Measurements from ENCODE around the gene RNF169. TPM values are rescaled to one million over a fixed set of nuclear protein-coding genes. Genes with fewer than 3 reads are reported as not detected.
A peak's percentile ranks its signal among the peaks of the same experiment; 100 is the strongest.

Gene RNF169
- total RNA-seq, 1 experiment from 2014 or later, result 28.0 TPM

DNA sequence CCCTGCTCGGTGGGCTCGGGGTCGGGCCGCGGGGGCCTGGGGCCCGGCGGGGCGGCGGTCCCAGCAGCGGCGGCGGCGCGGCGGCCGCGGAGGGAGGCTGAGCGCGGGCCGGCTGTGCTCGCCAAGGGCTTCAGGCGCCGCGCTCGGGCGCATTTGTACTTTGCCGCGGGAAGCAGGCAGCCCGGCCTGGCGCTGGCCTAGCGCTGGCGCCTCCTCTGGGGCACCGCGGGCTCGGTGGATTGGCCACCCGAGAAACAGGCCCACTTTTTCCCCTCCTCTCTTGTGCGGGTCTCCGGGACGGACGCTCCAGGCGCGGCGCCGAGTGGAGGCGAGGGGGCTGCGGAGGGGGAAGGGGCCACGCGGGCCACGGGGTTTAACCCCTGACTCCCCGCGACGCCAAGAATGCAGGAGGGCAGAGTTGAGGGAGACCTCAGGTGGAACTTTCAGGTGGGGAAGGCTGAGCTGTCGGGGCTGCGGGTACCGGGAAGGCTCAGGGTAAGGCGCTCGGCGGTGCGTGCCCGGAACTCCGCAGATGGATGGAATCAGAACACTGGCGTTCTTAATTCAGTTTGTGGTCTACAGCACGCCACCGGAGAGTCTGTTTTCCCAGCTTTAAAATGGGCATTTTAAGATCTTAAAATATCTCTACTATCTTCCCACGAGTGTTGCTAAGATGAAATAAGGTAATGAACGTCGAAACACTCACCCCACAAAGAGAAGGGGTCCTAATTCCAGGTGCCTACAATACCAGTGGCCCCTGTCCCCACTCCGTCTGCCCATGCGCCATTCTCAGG, 17.2 kb upstream of the RNF169 start, which contains the start of gene CHRDL2:
TSS of gene CHRDL2 (minus strand) at position 126 of the 794 bp plus-strand sequence. CDS start 538 bp downstream, outside the sequence.
- H3K36me3 Mint-ChIP-seq (ENCODE audit: insufficient read depth, unreplicated experiment), result no peaks in the 10 kb centered on the region
- H3K4me1 Mint-ChIP-seq (ENCODE audit: low read depth, unreplicated experiment), result peaks cover 21% of the 10 kb centered on the region
- ChIA-PET POLR2A (no interaction called here), CTCF (interaction anchor here (0.8 to 2.1 kb wide), 3 partner anchors 21 to 96 kb away, joined by 3 to 10 read pairs (median 3); no protein-coding TSS in a partner anchor)
- no peaks in the 10 kb centered on the region for H3K9me3 Mint-ChIP-seq (ENCODE audit: unreplicated experiment)
- BruUV-seq (replicated peaks), result no TSS peak
- H3K4me3 Mint-ChIP-seq (ENCODE audit: unreplicated experiment), result peak within 1 kb of the TSS; percentile 75
- peak within 1 kb of the TSS; percentile 49 for H3K4me3 ChIP-seq (ENCODE audit: low read depth, low read length)
- H3K27me3 ChIP-seq (replicated peaks; ENCODE audit: control insufficient read depth, insufficient read depth, low read length), result no peaks in the 10 kb centered on the region
- H3K27ac Mint-ChIP-seq (ENCODE audit: unreplicated experiment), result no peak within 1 kb of the TSS
- TF ChIP-seq, protein P1, sequence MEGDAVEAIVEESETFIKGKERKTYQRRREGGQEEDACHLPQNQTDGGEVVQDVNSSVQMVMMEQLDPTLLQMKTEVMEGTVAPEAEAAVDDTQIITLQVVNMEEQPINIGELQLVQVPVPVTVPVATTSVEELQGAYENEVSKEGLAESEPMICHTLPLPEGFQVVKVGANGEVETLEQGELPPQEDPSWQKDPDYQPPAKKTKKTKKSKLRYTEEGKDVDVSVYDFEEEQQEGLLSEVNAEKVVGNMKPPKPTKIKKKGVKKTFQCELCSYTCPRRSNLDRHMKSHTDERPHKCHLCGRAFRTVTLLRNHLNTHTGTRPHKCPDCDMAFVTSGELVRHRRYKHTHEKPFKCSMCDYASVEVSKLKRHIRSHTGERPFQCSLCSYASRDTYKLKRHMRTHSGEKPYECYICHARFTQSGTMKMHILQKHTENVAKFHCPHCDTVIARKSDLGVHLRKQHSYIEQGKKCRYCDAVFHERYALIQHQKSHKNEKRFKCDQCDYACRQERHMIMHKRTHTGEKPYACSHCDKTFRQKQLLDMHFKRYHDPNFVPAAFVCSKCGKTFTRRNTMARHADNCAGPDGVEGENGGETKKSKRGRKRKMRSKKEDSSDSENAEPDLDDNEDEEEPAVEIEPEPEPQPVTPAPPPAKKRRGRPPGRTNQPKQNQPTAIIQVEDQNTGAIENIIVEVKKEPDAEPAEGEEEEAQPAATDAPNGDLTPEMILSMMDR (IDR thresholded peaks at IDR 0.05; ENCODE audit: insufficient read depth in 1 of 2, low read depth in 1 of 2, low read length in 1 of 2, severe bottlenecking in 1 of 2, unreplicated experiment in 1 of 2), result peak in 1 of 2 experiments; percentile 20
- peaks cover 13% of the 10 kb centered on the region for H3K4me1 ChIP-seq
- peak in 1 of 2 experiments; percentile 67 for DNase-seq
- H3K36me3 ChIP-seq (ENCODE audit: control insufficient read depth, insufficient read depth, low read length), result no peaks in the 10 kb centered on the region
- H3K27me3 Mint-ChIP-seq (ENCODE audit: insufficient read depth, unreplicated experiment), result peaks cover 22% of the 10 kb centered on the region
- intact Hi-C loops (cut with micrococcal nuclease; ENCODE audit: unreplicated experiment), result no loop called here
- no peaks in the 10 kb centered on the region for H3K9me3 ChIP-seq

DNA sequence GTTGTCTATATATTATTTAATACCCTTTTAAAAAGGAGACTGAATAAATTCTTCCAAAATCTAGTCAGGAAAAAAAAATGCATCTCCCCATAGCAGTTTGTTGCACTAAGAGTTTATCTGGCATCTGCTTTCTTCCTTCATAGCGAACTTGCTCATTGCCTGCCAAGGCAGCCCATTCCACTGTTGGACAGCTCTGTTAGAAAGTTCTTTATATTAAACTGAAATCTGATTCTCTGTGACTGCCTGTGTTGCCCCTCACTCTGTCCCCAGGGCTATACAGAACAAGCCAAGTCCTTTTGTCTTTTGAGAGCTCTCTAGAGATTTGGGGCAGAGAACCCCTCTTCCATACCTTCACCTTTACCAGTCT, 14.1 kb upstream of the RNF169 start:
- H3K9me3 ChIP-seq, result no peaks in the 10 kb centered on the region
- no peaks in the 10 kb centered on the region for H3K36me3 ChIP-seq (ENCODE audit: control insufficient read depth, insufficient read depth, low read length)
- ChIA-PET POLR2A (interaction anchor here (1.2 kb wide), 1 partner anchor 241 kb away, joined by 3 read pairs; the partner anchor contains the start of gene LIPT2), CTCF (interaction anchor here (1.4 to 1.6 kb wide), 2 partner anchors 9 to 32 kb away, joined by 4 to 11 read pairs; no protein-coding TSS in a partner anchor)
- Mint-ChIP-seq H3K4me3 (ENCODE audit: unreplicated experiment) (no peak overlapping the region), H3K9me3 (ENCODE audit: unreplicated experiment) (no peaks in the 10 kb centered on the region), H3K27ac (ENCODE audit: unreplicated experiment) (no peak overlapping the region), H3K36me3 (ENCODE audit: insufficient read depth, unreplicated experiment) (no peaks in the 10 kb centered on the region), H3K4me1 (ENCODE audit: low read depth, unreplicated experiment) (peaks cover 21% of the 10 kb centered on the region), H3K27me3 (ENCODE audit: insufficient read depth, unreplicated experiment) (peaks cover 16% of the 10 kb centered on the region)
- no TSS peak for BruUV-seq (replicated peaks)
- no peak for DNase-seq
- TF ChIP-seq, protein P1 (IDR thresholded peaks at IDR 0.05; ENCODE audit: insufficient read depth in 1 of 2, low read depth in 1 of 2, low read length in 1 of 2, severe bottlenecking in 1 of 2, unreplicated experiment in 1 of 2), result no peak
- peaks cover 13% of the 10 kb centered on the region for H3K4me1 ChIP-seq
- H3K27me3 ChIP-seq (replicated peaks; ENCODE audit: control insufficient read depth, insufficient read depth, low read length), result no peaks in the 10 kb centered on the region
- H3K4me3 ChIP-seq (ENCODE audit: low read depth, low read length), result no peak overlapping the region
- intact Hi-C loops (cut with micrococcal nuclease; ENCODE audit: unreplicated experiment), result no loop called here

DNA sequence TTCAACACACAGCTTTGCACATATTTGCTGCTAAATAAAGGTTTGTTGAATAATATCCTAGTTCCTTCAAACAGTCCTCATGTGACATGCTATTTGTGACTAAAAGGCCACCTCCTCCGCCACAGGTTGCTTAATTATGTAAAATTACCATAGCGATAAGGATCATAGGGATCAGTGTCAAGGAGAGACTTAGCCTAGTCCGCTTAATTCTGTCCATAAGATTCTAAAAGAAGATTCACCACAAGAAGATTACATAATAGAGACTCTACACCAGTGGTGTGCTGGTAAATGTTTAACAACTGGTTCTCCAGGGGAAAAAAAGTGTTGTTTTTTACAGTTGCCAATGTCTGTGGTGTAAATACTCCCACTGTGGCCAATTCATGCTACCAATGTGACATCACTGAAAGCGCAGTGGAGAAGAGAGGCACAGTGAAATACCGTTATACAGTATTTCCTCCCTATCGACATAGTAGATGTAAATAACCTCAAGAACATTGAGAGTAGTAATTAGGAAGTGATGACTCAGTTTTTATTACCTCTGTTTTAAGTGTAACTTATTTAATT, 13.2 kb upstream of the RNF169 start:
- no peak overlapping the region for H3K4me3 Mint-ChIP-seq (ENCODE audit: unreplicated experiment)
- H3K36me3 Mint-ChIP-seq (ENCODE audit: insufficient read depth, unreplicated experiment), result no peaks in the 10 kb centered on the region
- DNase-seq, result no peak
- ChIA-PET CTCF (interaction anchor here (1.4 kb wide), 1 partner anchor 9 kb away, joined by 4 read pairs; no protein-coding TSS in a partner anchor), POLR2A (interaction anchor here (0.6 kb wide), 1 partner anchor 563 kb away, joined by 3 read pairs; no protein-coding TSS in a partner anchor)
- H3K27me3 Mint-ChIP-seq (ENCODE audit: insufficient read depth, unreplicated experiment), result peaks cover 13% of the 10 kb centered on the region
- peaks cover 5% of the 10 kb centered on the region for H3K9me3 ChIP-seq
- no TSS peak for BruUV-seq (replicated peaks)
- no peaks in the 10 kb centered on the region for H3K27me3 ChIP-seq (replicated peaks; ENCODE audit: control insufficient read depth, insufficient read depth, low read length)
- no peaks in the 10 kb centered on the region for H3K9me3 Mint-ChIP-seq (ENCODE audit: unreplicated experiment)
- H3K4me1 Mint-ChIP-seq (ENCODE audit: low read depth, unreplicated experiment), result peaks cover 21% of the 10 kb centered on the region
- TF ChIP-seq, protein P1 (IDR thresholded peaks at IDR 0.05; ENCODE audit: insufficient read depth in 1 of 2, low read depth in 1 of 2, low read length in 1 of 2, severe bottlenecking in 1 of 2, unreplicated experiment in 1 of 2), result no peak
- no peak overlapping the region for H3K4me3 ChIP-seq (ENCODE audit: low read depth, low read length)
- H3K36me3 ChIP-seq (ENCODE audit: control insufficient read depth, insufficient read depth, low read length), result no peaks in the 10 kb centered on the region
- intact Hi-C loops (cut with micrococcal nuclease; ENCODE audit: unreplicated experiment), result no loop called here
- H3K4me1 ChIP-seq, result peaks cover 13% of the 10 kb centered on the region
- no peak overlapping the region for H3K27ac Mint-ChIP-seq (ENCODE audit: unreplicated experiment)
